NCI-H524 (cell line): ENCODE results near the gene RBM17.
A peak's percentile ranks its signal among the peaks of the same experiment; 100 is the strongest.
"Not testable (repeated sequence)": the region's sequence is repeated elsewhere in the genome, so short reads cannot be mapped to it uniquely, and the experiment has no call there.

Experiments
- DNase-seq, 2 experiments: peaks; one replicate each; lab custom pipeline; 2025; lab: John Stamatoyannopoulos, UW

The RBM17 gene

DNA sequence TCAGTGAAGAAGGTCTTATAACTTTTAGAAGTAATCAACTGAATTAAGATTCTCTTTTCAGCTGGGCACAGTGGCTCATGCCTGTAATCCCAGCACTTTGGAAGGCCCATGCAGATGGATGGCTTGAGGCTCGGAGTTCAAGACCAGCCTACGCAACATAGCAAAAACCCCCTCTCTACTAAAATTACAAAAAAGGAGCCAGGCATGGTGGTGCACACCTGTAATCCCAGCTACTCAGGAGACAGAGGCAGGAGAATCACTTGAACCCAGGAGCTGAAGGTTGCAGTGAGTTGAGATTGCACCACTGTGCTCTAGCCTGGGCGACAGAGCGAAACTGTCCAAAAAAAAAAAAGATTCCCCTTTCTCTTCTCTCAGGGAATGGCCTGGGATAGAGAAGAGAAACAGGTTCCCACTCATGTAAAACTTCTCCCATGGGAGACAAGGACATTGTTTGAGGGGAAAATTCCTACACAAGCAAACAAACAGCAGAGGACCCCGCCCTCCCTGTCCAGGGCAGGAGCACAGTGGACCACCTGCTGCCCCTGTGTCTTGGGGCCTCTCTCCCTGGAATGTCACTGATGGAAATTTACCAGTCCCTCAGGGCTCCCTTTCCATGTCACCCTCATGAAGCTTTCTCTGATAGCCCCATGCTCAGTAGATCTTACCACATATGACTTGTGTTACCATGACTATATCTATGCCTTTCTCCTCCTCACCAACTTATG is 32.3 kb upstream of the RBM17 start:
- DNase-seq = no peak

DNA sequence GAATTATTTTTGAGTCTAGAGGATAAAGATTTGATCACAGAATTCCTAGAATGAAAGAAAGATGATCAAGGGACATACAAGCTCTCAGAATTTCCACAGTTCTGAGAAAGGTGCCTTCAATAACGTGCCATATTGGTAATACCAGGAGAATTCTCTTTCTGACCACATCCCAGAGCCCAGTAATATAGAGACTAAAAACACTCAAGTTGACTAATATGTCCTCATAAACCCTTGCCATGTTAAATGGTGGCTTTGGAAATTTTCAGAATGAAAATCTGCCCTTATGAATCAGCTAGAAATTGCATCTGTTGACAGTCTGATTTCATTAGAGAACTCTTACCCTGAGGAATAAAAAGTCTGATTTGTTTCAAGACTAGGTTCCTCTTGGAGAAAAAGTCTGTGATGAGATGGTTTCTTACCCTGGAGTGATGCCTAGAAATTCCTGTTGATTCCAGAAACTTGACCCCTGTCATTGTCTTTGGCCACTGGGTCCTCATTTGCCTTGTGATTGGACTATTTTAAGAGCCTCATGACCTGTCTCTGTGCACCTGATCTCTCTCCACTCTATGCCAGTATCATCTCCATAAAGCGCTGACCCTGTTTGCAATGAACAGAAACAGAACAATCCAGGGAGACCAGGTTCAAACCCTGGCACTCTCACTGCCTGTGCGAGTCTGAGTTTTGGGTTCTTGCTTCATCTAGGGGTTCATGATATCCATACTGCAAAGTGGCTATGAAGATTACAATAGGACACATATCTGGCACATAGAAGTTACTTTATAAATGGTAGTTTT is 30.0 kb upstream of the RBM17 start:
- no peak for DNase-seq

DNA sequence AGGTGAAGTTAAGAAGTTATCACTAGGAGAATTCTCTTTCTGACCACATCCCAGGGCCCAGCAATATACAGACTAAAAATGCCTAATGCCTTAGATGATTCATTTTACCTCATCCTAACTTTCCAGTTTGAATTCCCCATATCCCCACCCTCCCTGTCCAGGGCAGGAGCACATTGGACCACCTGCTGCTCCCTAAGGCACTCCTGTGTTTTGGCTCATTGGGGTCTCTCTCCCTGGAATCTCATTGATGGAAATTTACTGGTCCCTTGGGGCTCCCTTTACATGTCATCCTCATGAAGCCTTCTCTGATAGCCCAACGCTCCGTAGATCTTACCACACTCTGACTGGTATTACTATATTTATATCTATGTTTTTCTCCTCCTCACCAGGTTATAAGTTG is 29.3 kb upstream of the RBM17 start:
- DNase-seq = no peak

DNA sequence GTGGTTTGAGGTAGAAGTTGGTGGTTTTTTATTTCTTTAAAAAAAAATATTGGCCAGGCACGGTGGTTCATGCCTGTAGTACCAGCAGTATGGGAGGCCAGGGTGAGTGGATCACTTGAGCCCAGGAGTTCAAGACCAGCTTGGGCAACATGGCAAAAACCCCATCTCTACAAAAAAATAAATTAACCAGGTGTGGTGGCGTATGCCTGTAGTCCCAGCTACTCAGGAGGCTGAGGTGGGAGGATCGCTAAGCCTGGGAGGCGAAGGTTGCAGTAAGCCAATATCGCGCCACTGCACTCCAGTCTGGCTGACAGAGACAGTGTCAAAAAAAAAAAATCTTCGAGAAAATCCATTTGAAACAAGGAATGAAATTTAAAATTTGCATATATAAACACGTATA is 27.8 kb upstream of the RBM17 start:
- DNase-seq = no peak

DNA sequence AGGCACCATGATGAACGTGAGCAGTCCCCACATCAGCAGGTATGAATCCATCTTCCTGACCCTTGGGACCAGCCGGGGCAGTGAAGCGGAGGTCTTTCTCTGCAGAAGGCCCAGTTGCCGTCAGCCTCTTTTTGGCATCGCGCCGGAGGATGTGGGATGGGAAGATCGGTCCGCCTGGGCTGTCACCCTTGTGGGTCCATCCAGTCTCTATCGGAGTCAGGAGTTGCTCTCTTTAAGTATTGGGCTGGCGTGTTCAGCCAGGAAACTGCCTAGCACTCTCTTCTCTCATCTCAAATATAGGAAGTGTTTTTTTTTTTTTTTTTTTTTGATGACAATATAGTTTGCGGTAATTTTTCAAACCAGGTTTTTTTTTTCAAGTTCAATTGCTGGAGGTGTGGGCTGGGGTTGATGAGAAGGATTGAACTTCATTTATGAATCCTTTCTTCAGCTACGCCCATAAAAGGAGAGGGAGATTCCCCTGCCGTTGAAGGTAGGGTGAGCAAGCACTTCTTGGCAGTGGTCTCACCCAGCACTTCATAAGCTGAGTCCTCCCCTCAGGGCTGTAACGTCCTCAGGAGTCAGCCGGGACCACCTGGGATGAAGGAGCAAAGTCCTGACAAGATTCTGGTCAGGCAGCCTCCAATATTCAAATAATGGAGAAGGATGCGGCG is 26.6 kb upstream of the RBM17 start, which contains the start of gene IL2RA:
Gene IL2RA (minus strand): TSS at position 267 of the 671 bp plus-strand sequence. CDS start 216 bp downstream, at position 51.
- DNase-seq = no peak

DNA sequence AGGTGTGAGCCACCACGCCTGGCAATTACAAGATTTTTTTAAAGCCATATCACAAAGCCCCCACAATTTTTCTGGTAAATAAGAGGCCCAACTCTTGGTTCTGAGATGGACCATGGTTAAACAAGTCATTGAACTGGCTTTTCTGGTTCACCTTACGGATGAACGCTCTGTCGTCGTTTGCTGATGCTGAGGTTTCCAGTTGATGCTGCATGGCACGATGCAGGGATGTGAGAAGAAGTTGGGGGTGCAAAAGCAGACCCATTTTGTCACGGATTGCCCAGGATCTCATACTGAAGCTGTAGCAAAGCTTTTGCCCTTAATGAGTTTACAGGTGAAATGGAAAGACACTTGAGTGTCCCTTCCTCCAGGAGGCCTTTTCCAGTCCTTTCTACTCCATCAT is 24.7 kb upstream of the RBM17 start:
- no peak for DNase-seq

DNA sequence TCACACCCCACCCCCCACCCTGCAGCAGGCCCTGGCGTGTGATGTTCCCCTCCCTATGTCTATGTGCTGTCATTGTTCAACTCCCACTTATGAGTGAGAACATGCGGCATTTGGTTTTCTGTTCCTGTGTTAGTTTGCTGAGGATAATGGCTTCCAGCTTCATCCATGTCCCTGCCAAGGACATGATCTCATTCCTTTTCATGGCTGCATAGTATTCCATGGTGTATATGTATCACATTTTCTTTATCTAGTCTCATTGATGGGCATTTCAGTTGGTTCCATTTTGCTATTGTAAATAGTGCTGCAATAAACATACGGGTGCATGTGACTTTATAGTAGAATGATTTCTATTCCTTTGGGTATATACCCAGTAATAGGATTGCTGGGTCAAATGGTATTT is 24.1 kb upstream of the RBM17 start:
- DNase-seq = not testable (repeated sequence)

DNA sequence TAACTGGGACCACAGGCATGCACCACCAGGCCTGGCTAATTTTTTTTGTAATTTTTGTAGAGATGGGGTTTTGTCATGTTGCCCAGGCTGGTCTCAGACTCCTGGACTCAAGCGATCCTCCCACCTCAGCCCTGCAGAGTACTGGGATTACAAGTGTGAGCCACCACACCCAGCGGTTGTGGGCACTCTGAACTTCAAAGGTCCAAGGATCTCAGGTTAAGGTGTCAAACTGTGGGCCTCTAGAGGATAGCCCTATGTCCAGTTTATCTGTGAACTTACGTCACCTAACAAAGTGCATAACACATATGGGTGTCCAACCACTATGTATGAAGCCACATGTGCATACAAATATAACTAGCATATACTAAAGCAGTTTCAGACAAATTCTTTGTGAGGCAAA is 23.4 kb upstream of the RBM17 start:
- no peak for DNase-seq

DNA sequence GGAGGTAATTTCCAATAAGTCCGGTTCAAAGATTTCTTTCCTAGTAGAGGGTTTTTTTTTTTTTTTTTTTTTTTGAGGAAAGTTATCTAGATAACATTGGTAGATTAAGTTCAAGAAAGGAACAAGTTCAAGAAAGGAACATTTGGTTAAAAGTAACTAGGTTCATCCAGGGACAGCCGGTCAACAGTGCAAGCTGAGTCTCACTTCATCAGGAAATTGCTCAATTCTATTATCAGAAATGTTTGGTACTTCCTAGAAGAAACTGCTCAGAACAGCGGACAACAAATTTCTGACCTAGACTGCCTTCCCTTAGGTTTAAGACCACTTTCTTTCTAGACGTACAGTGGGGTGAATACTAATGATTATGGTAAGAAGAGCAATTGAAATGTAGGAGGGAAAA is 23.0 kb upstream of the RBM17 start:
- no peak for DNase-seq

DNA sequence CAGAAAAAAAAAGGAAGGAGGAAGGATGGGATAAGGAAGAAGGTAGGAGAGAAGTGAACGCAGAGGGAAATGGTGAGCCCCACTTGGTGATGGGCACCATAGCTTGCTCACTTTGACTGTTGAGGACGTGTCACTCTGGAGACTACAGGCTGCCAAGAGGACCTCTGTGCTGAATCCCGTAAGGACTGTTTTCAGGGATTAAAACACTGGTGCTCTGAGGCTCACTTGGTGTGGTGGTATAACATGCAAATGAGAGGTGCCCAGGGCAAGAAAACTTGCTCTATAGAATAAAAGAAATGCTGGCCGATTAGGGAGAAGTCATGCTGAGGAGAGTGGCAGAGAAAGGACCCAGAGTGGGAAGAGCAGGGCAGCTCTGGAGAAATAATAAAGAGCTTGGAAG is 21.4 kb upstream of the RBM17 start:
- no peak for DNase-seq

DNA sequence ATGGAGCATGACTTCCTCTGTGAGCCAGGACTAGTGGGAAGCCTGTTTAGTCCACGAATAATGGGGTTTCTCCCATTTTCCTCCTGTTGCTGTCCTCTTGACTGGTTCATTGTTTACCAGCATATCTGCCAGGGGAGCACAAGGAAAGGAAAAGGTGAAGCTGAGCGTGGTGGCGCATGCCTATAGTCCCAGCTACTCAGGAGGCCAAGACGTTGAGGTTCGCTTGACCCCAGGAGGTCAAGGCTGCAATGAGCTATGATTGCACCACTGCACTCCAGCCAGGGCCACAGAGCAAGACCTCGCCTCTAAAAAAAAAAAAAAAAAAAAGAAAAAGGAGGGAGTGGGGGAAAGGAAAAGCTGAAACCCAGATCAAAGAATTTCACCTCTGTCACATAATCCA is 20.8 kb upstream of the RBM17 start:
- no peak for DNase-seq

DNA sequence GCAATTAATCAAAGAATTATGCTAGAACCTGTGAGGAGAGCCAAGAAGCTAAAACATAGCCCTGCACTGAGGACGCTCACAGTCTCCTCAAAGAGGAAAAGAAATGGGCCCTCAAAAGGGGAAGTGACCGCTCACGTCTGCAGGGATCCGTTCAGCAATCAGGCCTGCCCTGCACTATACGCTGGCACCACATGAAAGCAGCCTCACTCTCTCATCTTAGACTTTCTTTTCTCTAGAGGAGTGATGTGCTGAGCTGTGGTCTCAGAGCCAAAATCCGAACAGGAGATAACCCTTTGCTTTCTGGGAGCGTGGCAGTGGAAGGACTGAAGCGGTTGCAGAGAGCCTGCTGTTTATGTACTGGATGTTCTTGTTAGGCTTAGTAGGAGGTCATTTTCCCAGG is 20.4 kb upstream of the RBM17 start:
- DNase-seq = no peak

DNA sequence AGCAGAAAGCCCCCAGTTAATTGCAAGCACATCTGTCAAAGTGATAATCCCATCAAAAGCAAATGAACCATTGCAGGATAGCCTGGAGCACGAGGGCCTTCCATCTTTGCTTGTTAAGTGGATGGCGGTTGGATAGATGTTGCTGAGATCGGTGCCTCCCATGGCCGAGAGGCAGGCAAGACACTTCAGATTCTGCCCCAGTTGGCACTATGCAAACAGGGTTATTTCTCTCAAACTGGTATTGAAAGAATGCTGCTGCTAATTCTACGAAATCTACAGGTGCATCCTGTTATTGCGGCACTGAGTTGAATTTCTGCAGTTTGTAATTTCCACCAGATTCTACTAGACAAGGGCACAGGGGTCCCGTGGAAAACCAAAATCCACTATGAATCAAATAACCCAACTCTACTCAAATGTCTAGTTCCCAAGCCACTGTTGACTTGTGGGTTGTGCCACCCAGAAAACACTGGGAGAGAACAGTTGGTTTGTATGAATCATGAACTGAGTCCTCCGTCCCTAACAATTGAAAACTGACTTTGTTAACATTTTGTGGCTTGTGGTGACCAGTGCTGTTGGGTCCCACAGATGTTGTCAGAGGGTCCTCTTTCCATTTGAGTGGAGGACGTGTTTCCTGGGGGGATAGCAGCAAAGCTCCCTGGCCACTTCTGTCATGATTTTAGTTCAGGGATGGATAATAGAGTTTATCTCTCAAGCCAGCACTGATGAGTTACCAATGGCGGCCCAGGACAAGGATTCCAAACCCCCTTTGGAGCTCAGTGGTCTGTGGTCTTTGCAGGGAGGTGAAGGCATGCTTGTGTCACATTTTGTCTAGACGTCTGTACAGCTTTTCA is 19.5 kb upstream of the RBM17 start:
- DNase-seq = peak; percentile 47 to 70

DNA sequence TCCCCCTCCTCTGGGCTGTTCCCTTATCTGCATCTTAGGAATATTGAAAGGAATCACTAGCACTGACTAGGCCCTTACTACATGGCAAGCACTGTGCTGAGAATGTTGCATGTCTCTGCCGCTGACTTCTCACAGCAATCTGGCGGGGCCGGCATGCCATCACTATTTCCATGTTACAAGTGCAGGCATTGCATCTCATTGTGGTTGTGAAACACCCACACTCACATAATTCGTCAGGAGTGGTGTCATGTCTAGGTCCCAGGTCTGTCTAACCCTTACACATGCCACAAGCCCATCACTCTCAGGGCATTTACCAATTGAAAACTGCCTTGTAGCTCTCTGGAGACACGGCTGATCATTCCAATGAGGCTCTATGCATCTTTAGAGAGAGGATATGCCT is 18.2 kb upstream of the RBM17 start:
- no peak for DNase-seq

DNA sequence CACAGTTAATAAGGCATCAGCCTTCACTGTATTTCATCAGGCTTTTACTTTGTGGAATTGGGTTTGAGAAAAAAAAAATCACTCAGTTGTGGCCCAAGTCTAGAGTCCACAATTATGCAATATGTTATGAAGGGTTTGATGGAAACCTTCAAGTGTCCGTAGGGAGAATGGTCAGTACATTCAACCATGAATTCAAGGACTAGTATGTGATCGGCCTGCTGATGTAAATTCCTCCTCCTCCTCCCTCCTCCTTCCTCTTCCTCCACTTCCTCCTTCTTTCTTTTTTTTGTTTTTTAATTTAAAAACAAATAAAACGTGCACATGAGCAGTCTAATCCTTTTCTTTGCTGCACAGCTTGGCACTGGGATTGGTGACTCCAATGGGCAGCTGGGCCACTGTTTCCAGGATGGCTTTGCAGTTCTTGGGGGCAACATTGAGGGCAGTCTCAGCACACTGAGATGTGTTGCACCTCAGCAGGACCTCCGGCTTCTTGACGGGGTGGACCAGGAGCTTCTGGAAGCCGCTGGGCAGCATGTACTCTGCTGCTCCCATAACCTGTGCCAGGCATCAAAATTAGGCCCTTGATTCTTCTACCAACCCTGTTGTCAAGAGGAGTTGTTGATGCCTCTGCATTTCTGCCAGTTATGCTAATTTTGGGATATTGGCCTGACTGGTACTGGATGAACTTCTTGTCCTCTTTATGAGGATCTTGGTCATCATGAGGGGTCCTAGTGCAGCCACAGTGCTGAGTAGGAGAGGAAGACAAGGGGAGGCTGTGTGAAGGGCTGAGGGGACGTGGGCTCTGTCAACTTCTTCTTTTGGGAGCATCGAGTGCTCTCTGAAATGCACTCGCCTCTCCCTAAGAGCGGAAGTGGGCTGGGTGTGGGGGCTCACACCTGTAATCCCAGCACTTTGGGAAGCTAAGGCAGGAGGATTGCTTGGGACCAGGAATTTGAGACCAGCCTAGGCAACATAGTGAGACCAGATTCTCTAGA is 17.4 kb upstream of the RBM17 start:
- DNase-seq = no peak

DNA sequence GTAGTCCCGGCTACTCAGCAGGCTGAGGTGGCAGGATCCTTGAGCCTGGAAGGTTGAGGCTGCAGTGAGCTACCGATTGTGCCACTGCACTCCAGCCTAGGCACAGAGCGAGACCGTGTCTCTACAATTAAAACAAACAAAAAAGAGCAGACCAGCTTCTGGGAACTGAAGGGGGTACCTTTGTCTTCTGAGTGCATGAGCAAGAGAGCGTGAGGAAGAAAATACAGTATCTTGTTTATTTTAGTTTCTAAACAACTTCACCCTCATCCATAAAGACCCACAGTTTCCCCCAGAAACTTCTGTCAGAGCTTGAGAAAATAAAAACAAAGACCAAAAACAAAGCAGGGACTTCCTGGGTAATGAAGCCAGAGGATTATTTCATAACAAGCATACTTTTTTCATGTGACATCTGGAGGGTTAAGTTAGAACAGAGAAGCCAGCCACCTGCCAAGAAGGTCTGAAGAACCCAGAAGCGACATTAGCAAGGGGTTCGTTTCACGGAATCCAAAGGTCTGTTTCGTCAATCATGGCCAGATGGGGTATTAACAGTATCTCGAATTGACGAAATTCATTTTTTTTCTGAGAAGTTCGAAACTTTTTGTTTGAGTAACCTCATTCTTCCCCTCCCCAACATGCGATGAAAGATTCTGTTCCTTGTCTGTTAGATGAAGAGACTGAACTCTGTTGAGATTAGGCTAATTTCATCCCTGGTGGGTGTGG is 16.5 kb upstream of the RBM17 start:
- DNase-seq = peak; percentile 32 to 58

DNA sequence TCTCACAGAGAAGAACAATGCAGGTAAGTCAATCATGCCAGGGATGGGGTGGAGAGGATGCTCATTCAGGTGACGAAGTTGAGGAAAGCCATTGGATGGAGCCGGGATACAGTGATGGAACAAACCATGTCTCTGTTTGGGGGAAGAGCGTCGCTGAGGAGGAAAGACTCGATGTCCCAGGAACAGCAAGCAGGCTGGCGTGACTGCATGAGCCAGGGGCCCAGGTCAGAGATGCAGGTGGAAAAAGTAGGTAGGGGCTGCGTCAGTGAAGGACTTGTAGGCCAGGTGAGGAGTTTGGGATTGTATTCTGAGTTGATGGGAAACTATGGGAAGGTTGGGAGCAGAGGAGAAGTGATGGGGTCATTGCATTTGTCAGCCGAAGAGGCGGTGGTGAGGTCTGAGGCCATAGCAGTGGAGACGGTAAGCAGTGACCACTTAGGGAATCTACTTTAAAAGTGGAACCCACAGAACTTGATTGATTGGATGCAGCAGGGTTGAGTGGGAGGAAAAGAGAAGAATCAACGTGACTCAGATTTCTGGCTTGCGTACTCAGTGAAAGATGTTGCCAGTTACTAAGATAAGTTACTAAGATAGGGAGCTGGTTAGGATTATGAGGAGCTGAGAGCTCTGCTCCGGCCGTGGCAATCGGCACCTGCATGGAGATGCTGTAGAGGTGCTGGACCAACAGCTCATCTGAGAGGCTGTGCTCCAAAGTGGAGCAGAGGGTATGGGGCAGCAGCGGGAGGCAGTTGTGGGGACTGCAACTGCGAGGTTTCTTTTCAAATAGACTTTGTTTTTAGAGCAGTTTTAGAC is 14.1 kb upstream of the RBM17 start:
- no peak for DNase-seq

DNA sequence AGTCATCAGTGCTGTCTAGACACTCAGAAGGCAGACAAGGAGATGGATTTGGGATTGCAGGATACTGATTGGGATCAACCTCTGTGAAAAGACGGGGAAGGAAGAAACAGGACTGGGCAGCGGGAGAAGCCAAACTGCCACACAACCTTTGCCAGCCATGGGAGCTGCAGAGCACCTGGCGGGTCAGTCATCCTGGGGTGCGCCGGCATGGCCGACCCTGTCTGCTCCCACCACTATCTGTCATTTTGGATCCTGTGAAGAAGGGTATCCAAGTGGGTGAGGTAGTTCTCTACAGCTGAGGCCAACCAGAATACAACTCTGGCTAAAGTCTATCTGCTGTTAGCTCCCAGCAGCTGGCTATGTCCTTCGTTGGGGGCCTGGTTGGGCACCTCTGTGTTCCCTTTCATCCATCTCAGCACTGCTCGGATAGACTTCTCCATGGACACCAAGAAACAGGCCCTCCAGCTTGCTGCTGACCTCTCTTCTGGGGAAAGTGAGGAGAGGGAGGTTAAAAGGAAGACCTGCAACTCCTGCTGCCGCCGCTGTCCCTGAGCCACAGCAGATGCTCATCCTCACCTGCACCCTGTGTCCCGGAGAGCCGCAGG is 11.7 kb upstream of the RBM17 start:
- no peak for DNase-seq

DNA sequence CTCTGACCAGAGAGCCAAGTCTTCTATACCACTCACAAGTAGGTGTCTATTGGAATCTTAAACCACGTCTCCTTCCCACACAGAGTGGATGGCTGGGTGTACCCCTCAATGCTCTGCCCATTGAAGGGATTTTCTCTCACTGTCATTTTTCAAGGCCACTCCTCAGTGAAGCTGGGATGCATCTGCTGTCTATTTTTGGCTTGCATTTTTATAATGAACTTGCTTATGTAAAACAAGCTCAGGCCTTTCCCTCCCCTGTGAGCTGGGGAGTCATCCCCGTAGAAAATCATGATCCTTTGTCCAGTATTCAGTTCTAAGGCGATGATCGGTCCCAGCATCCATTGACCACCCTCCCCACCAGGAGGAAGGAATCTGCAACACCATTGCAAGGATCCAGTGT is 9.8 kb upstream of the RBM17 start:
- DNase-seq = no peak
